Smooth muscle cell of the brain vasculature (primary cell): ENCODE measurements around the gene CD84.
"Not testable (repeated sequence)": the region's sequence is repeated elsewhere in the genome, so short reads cannot be mapped to it uniquely, and the experiment has no call there.

ENCODE experiments used
- DNase-seq: peaks from one replicate; pipeline ENCODE4 v3.0.0-alpha.2; 2012; ENCODE audit warnings: low read depth, low spot score

Gene CD84

GRCh38 chr1:160575112-160575664 is 4.1 kb downstream of the CD84 start:
- no peak for DNase-seq

GRCh38 chr1:160570840-160571239 is 8.5 kb downstream of the CD84 start:
- no peak for DNase-seq

- DNase-seq, result no peak
Measured at GRCh38 chr1:160569806-160570205, 9.5 kb downstream of the CD84 start.

- no peak for DNase-seq
Measured at GRCh38 chr1:160567858-160568682, 11.2 kb downstream of the CD84 start.

GRCh38 chr1:160567341-160567740 is 12.0 kb downstream of the CD84 start:
- no peak for DNase-seq

- no peak for DNase-seq
Measured at GRCh38 chr1:160565564-160565963, 13.7 kb downstream of the CD84 start.

- not testable (repeated sequence) for DNase-seq
Measured at GRCh38 chr1:160563230-160563629, 16.1 kb downstream of the CD84 start.

GRCh38 chr1:160562745-160563144 is 16.6 kb downstream of the CD84 start:
- not testable (repeated sequence) for DNase-seq

GRCh38 chr1:160560806-160561205 is 18.5 kb downstream of the CD84 start:
- DNase-seq, result no peak

GRCh38 chr1:160560045-160560705 is 19.1 kb downstream of the CD84 start:
- no peak for DNase-seq

- not testable (repeated sequence) for DNase-seq
Measured at GRCh38 chr1:160559437-160559836, 19.9 kb downstream of the CD84 start.

GRCh38 chr1:160558660-160559380 is 20.5 kb downstream of the CD84 start:
- no peak for DNase-seq

GRCh38 chr1:160553778-160554177 is 25.5 kb downstream of the CD84 start:
- DNase-seq, result no peak

GRCh38 chr1:160552425-160552824 is 26.9 kb downstream of the CD84 start:
- DNase-seq, result no peak

GRCh38 chr1:160550572-160551034 is 28.7 kb downstream of the CD84 start:
- no peak for DNase-seq

- no peak for DNase-seq
Measured at GRCh38 chr1:160549665-160550006, 29.7 kb downstream of the CD84 start.

GRCh38 chr1:160548960-160549664 is 30.2 kb downstream of the CD84 start:
- no peak for DNase-seq

GRCh38 chr1:160548183-160548582 is 31.1 kb downstream of the CD84 start:
- no peak for DNase-seq

- DNase-seq, result no peak
Measured at GRCh38 chr1:160547422-160547821, 31.9 kb downstream of the CD84 start.

GRCh38 chr1:160546942-160547341 is 32.4 kb downstream of the CD84 start:
- DNase-seq, result no peak

- no peak for DNase-seq
Measured at GRCh38 chr1:160544647-160545046, 34.6 kb downstream of the CD84 start.
